Measurements from ENCODE around the gene OR4E2. TPM values are rescaled to one million over a fixed set of nuclear protein-coding genes. Genes with fewer than 3 reads are reported as not detected.
A peak's percentile ranks its signal among the peaks of the same experiment; 100 is the strongest.

Gene OR4E2
- total RNA-seq, 1 experiment from 2014 or later, result not detected

DNA sequence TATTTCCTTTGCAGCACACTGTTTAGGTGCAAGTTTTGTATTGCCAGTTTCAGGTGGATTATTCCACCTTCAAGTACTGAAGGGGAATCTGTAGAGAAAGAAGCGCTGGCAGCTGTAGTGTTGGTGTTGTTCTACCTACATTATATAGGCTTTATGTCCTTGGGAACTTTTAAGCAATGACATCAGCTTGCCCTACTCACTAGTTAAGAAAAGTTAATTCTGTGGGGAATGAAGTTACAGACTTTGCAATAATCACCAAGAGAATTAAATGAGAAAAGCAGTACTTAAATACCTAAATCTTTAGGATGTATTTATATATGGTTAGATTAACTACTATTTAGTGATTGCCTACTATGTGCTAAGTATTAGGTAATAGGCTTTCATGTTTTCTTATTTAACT, 20.1 kb downstream of the OR4E2 start, which contains the start of gene OR4E1:
TSS of gene OR4E1 (minus strand) at position 101 of the 400 bp plus-strand sequence. CDS start 2,883 bp downstream, outside the sequence.
- intact Hi-C loops (cut with micrococcal nuclease; ENCODE audit: unreplicated experiment), result no loop called here
- Histone ChIP-seq H3K27ac (no peak within 1 kb of the TSS), H3K4me2 (no peak within 1 kb of the TSS), H3K27me3 (ENCODE audit: insufficient read depth, low read depth) (no peaks in the 10 kb centered on the region), H3K4me3 (no peak within 1 kb of the TSS), H4K20me1 (ENCODE audit: insufficient read depth) (no peaks in the 10 kb centered on the region), H3F3A (ENCODE audit: insufficient read depth, low read depth) (no peaks in the 10 kb centered on the region), H3K9me2 (ENCODE audit: insufficient read depth) (no peaks in the 10 kb centered on the region), H3K9me3 (ENCODE audit: insufficient read depth, low read depth) (no peaks in the 10 kb centered on the region), H2AFZ (no peak within 1 kb of the TSS), H3K36me3 (ENCODE audit: low read depth) (no peaks in the 10 kb centered on the region), H3K4me1 (replicated peaks; ENCODE audit: insufficient read depth) (no peaks in the 10 kb centered on the region), H3K79me2 (ENCODE audit: low read depth) (no peaks in the 10 kb centered on the region)
- CTCF ChIA-PET, result no interaction called here
- no TSS peak for BruUV-seq (replicated peaks)
- POLR2A ChIA-PET (ENCODE audit: unreplicated experiment), result no interaction called here
- no peak for TF ChIP-seq EZH2 (IDR thresholded peaks at IDR 0.05; ENCODE audit: low read depth)
- TF ChIP-seq, protein P1, sequence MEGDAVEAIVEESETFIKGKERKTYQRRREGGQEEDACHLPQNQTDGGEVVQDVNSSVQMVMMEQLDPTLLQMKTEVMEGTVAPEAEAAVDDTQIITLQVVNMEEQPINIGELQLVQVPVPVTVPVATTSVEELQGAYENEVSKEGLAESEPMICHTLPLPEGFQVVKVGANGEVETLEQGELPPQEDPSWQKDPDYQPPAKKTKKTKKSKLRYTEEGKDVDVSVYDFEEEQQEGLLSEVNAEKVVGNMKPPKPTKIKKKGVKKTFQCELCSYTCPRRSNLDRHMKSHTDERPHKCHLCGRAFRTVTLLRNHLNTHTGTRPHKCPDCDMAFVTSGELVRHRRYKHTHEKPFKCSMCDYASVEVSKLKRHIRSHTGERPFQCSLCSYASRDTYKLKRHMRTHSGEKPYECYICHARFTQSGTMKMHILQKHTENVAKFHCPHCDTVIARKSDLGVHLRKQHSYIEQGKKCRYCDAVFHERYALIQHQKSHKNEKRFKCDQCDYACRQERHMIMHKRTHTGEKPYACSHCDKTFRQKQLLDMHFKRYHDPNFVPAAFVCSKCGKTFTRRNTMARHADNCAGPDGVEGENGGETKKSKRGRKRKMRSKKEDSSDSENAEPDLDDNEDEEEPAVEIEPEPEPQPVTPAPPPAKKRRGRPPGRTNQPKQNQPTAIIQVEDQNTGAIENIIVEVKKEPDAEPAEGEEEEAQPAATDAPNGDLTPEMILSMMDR (conservative IDR thresholded peaks at IDR 0.05), result no peak
- no peak for DNase-seq

DNA sequence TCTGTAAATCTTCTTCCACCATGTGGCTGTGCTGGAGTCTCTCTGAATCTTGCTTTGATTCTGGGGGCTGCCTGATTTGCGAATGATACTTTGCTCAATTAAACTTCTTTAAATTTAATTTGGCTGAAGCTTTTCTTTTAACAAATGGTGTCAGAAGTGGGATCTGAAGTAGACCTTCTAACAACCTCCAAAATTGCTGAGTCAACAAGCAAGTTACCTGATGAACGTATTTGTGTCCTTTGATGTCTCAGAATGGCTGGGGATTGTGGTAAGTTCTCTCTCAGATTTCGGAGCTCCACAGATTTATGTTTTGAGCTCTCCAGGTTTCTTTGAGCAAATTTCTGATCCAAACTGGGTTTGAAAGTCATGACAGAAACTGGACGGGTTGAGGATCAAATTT, 21.9 kb downstream of the OR4E2 start:
- CTCF ChIA-PET, result no interaction called here
- intact Hi-C loops (cut with micrococcal nuclease; ENCODE audit: unreplicated experiment), result no loop called here
- Histone ChIP-seq H2AFZ (no peak overlapping the region), H3K27me3 (ENCODE audit: insufficient read depth, low read depth) (no peaks in the 10 kb centered on the region), H3K36me3 (ENCODE audit: low read depth) (no peaks in the 10 kb centered on the region), H3K4me3 (no peak overlapping the region), H3K9me2 (ENCODE audit: insufficient read depth) (no peaks in the 10 kb centered on the region), H3K27ac (no peak overlapping the region), H3K79me2 (ENCODE audit: low read depth) (no peaks in the 10 kb centered on the region), H3F3A (ENCODE audit: insufficient read depth, low read depth) (no peaks in the 10 kb centered on the region), H3K4me1 (replicated peaks; ENCODE audit: insufficient read depth) (no peaks in the 10 kb centered on the region), H3K4me2 (no peak overlapping the region), H3K9me3 (ENCODE audit: insufficient read depth, low read depth) (no peaks in the 10 kb centered on the region), H4K20me1 (ENCODE audit: insufficient read depth) (no peaks in the 10 kb centered on the region)
- TF ChIP-seq, protein P1 (conservative IDR thresholded peaks at IDR 0.05), result no peak
- TF ChIP-seq EZH2 (IDR thresholded peaks at IDR 0.05; ENCODE audit: low read depth), result no peak
- POLR2A ChIA-PET (ENCODE audit: unreplicated experiment), result no interaction called here
- no peak for DNase-seq
- BruUV-seq (replicated peaks), result no TSS peak

DNA sequence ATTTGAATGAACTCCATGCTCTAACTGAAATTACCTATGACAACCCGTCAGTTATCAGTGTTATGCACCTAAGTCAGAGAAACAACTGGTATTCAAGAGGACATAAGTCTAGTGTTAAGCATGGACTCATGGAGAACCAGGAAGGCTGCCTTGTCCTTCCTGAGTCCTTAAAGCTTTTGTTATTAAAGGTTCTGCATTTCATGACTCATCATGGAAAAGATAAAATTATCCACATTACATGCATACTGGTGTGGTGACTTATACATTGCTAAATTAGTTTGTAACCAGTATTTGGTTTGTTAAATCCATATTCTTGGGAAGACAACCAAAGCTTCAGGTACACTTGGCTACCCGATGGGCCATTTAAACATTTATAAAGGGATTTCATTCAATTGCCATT, 26.4 kb downstream of the OR4E2 start:
- no peak overlapping the region for H3K27ac ChIP-seq
- H3K9me2 ChIP-seq (ENCODE audit: insufficient read depth), result no peaks in the 10 kb centered on the region; the same call in 1 of the 2 replicates
- H3K4me3 ChIP-seq, result no peak overlapping the region
- peak in 1 of 2 experiments; percentile 37 for DNase-seq
- H2AFZ ChIP-seq, result no peak overlapping the region
- H3K4me1 ChIP-seq (replicated peaks; ENCODE audit: insufficient read depth), result no peaks in the 10 kb centered on the region
- POLR2A ChIA-PET (ENCODE audit: unreplicated experiment), result no interaction called here
- H3F3A ChIP-seq (ENCODE audit: insufficient read depth, low read depth), result no peaks in the 10 kb centered on the region
- CTCF ChIA-PET, result no interaction called here
- no peaks in the 10 kb centered on the region for H3K36me3 ChIP-seq (ENCODE audit: low read depth)
- intact Hi-C loops (cut with micrococcal nuclease; ENCODE audit: unreplicated experiment), result no loop called here
- no TSS peak for BruUV-seq (replicated peaks)
- H3K27me3 ChIP-seq (ENCODE audit: insufficient read depth, low read depth), result no peaks in the 10 kb centered on the region
- TF ChIP-seq, protein P1 (conservative IDR thresholded peaks at IDR 0.05), result no peak
- no peak for TF ChIP-seq EZH2 (IDR thresholded peaks at IDR 0.05; ENCODE audit: low read depth)
- H3K79me2 ChIP-seq (ENCODE audit: low read depth), result no peaks in the 10 kb centered on the region
- H3K4me2 ChIP-seq, result no peak overlapping the region
- H3K9me3 ChIP-seq (ENCODE audit: insufficient read depth, low read depth), result no peaks in the 10 kb centered on the region
- no peaks in the 10 kb centered on the region for H4K20me1 ChIP-seq (ENCODE audit: insufficient read depth)

All from PC-9 (cell line).